T-cell (primary cell): ENCODE data around the gene UBAC2. TPM values are rescaled to one million over a fixed set of nuclear protein-coding genes. Genes with fewer than 3 reads are reported as not detected.

Experiments
- ATAC-seq, 4 experiments: fragments of 200-7000 bp in 3 of 4; fragments of 150-1000 bp in 1 of 4; cut with Tn5 transposase; replicated peaks in 1 of 4; 1 replicate in 3 of 4; 2 replicates in 1 of 4; pipeline ENCODE4 v1.10.0; 2021; ENCODE audit warnings: moderate library complexity in 3 of 4, mild to moderate bottlenecking in 2 of 4, moderate number of reproducible peaks in 1 of 4
- CTCF ChIA-PET, 2 donors: fragments of 300-600 bp; sonication (Branson Sonifier 250); formaldehyde crosslinking; loops; one replicate each; lab custom pipeline; 2022; ENCODE audit warnings: antibody characterized with exemption in 2 of 2; lab: Charles Lee
- POLR2A ChIA-PET, 2 donors: fragments of 300-600 bp; sonication (Branson Sonifier 250); formaldehyde crosslinking; loops; one replicate each; lab custom pipeline; 2022; ENCODE audit warnings: antibody characterized with exemption in 2 of 2; lab: Charles Lee
- DNase-seq, 35 experiments: peaks; one replicate each; pipeline versions ENCODE4 v3.0.0 to v3.0.0-alpha.2; 2013 to 2023
- H3K27ac ChIP-seq: one replicate; pipeline ENCODE4 v1.5.1; 2013; ENCODE audit warnings: low read length
- H3K27me3 ChIP-seq, 2 experiments: replicated peaks in 1 of 2; 1 replicate in 1 of 2; 2 replicates in 1 of 2; pipeline versions ENCODE4 v1.6.1 to v1.7.0; 2013; ENCODE audit warnings: low read length in 1 of 2, mixed read lengths in 1 of 2; ENCODE audit not compliant: control insufficient read depth in 2 of 2, insufficient read depth in 2 of 2; ENCODE audit errors: extremely low read depth in 1 of 2
- H3K36me3 ChIP-seq, 2 donors: 1 replicate in 1 of 2; 2 replicates in 1 of 2; pipeline versions ENCODE4 v1.6.1 to v1.7.0; 2013; ENCODE audit warnings: low read length in 1 of 2; ENCODE audit not compliant: control insufficient read depth in 2 of 2, insufficient read depth in 1 of 2; ENCODE audit errors: extremely low read depth in 1 of 2
- H3K4me1 ChIP-seq, 2 experiments: 1 replicate in 1 of 2; 2 replicates in 1 of 2; pipeline versions ENCODE4 v1.6.1 to v1.7.0; 2013; ENCODE audit warnings: low read length in 2 of 2, mixed read lengths in 1 of 2; ENCODE audit not compliant: insufficient read depth in 2 of 2, control insufficient read depth in 1 of 2; ENCODE audit errors: extremely low read depth in 1 of 2
- H3K4me3 ChIP-seq, 2 donors: 1 replicate in 1 of 2; 2 replicates in 1 of 2; pipeline versions ENCODE4 v1.5.1 to v1.7.0; 2013; ENCODE audit warnings: mild to moderate bottlenecking in 2 of 2, low read length in 1 of 2, moderate library complexity in 1 of 2; ENCODE audit not compliant: control insufficient read depth in 1 of 2; ENCODE audit errors: extremely low read depth in 1 of 2
- H3K9me3 ChIP-seq: 2 replicates; pipeline ENCODE4 v1.7.0; 2013
- H3K27ac Mint-ChIP-seq, 2 donors: one replicate each; pipeline ENCODE4 v1.8.0; 2020 to 2021; ENCODE audit warnings: mild to moderate bottlenecking in 2 of 2, mixed read lengths in 2 of 2
- H3K27me3 Mint-ChIP-seq, 2 donors: one replicate each; pipeline ENCODE4 v1.8.0; 2021 to 2022; ENCODE audit warnings: mixed read lengths in 2 of 2
- H3K36me3 Mint-ChIP-seq: one replicate; pipeline ENCODE4 v1.8.0; 2021; ENCODE audit warnings: mixed read lengths
- H3K4me1 Mint-ChIP-seq, 3 donors: one replicate each; pipeline ENCODE4 v1.8.0; 2020 to 2022; ENCODE audit warnings: mixed read lengths in 3 of 3, mild to moderate bottlenecking in 1 of 3
- H3K4me3 Mint-ChIP-seq, 3 donors: one replicate each; pipeline ENCODE4 v1.8.0; 2020 to 2022; ENCODE audit warnings: mild to moderate bottlenecking in 3 of 3, mixed read lengths in 3 of 3, moderate library complexity in 3 of 3
- H3K9me3 Mint-ChIP-seq, 3 donors: one replicate each; pipeline ENCODE4 v1.8.0; 2020 to 2022; ENCODE audit warnings: mixed read lengths in 3 of 3
- WGBS: methylation state at CpG from one replicate; pipeline ENCODE4 v1.1.5; 2013; ENCODE audit warnings: missing lambda C conversion rate; ENCODE audit not compliant: insufficient coverage; 5-methylcytosine and 5-hydroxymethylcytosine counted together
- total RNA-seq, 35 experiments: library from RNA in 6 of 35; stranded (reverse) in 6 of 35; fragments of 120-200 nt in 1 of 35; gene quantifications; one replicate each; pipeline versions ENCODE4 v1.2.1 to v1.2.4 and lab custom pipeline; 2013 to 2026

Gene UBAC2
- total RNA-seq, 5 donors from 2014 or later (not counting 1 experiment from before 2014, with no cell fraction given): 83.3 to 99.3 (median 84.9) TPM

GRCh38 chr13:99352351-99353245 is 151.9 kb downstream of the UBAC2 start:
- H3K36me3 Mint-ChIP-seq: peaks cover 39% of the 10 kb centered on the region
- WGBS: 49% methylated on average over 7 of the region's 17 CpGs
- Histone ChIP-seq H3K4me3 (peak overlapping the region in 1 of 2 donors; percentile 9), H3K36me3 (peaks cover 9 to 41% of the 10 kb centered on the region in 2 donors), H3K4me1 (peaks cover 67 to 88% of the 10 kb centered on the region in 2 experiments), H3K27ac (peak overlapping the region; percentile 100), H3K9me3 (no peaks in the 10 kb centered on the region), H3K27me3 (no peaks in the 10 kb centered on the region)
- ChIA-PET POLR2A (interaction anchor here (0.5 to 3.8 kb wide), 27 partner anchors 9 to 614 kb away, joined by 3 to 24 read pairs (median 5); partner anchors contain the start of gene GPR183 (in 1 of the 2)), CTCF (interaction anchor here (0.6 to 4.7 kb wide), 25 partner anchors 12 to 94 kb away, joined by 3 to 46 read pairs (median 5); partner anchors contain the start of genes GPR18 (in 1 of the 2) and GPR183 (in 1 of the 2))
- peak overlapping the region; percentile 99 for H3K27ac Mint-ChIP-seq
- no peaks in the 10 kb centered on the region for H3K9me3 Mint-ChIP-seq
- peak overlapping the region; percentile 23 to 73 (median 69) for H3K4me3 Mint-ChIP-seq
- peak in 5 of 35 experiments; percentile 17 to 59 (median 27) for DNase-seq
- H3K4me1 Mint-ChIP-seq: peaks cover 95 to 98% (median 96%) of the 10 kb centered on the region in 3 donors
- no peak for ATAC-seq
- no peaks in the 10 kb centered on the region for H3K27me3 Mint-ChIP-seq

- Histone ChIP-seq H3K27me3 (no peaks in the 10 kb centered on the region), H3K36me3 (peaks cover 12 to 36% of the 10 kb centered on the region in 2 donors), H3K27ac (peak overlapping the region; percentile 100), H3K4me1 (peaks cover 73 to 89% of the 10 kb centered on the region in 2 experiments), H3K9me3 (no peaks in the 10 kb centered on the region), H3K4me3 (no peak overlapping the region)
- ATAC-seq: no peak
- Mint-ChIP-seq H3K36me3 (peaks cover 39% of the 10 kb centered on the region), H3K27ac (peak overlapping the region; percentile 99), H3K4me1 (peaks cover 95 to 98% (median 96%) of the 10 kb centered on the region in 3 donors), H3K9me3 (no peaks in the 10 kb centered on the region), H3K27me3 (no peaks in the 10 kb centered on the region), H3K4me3 (peak overlapping the region; percentile 23 to 73 (median 69))
- ChIA-PET CTCF (interaction anchor here (0.7 to 4.7 kb wide), 11 partner anchors 13 to 83 kb away, joined by 3 to 46 read pairs (median 8); partner anchors contain the start of gene GPR183 (in 1 of the 2)), POLR2A (interaction anchor here (0.9 to 3.8 kb wide), 9 partner anchors 8 to 78 kb away, joined by 4 to 24 read pairs (median 8); partner anchors contain the start of gene GPR183 (in 1 of the 2))
- DNase-seq: no peak
- WGBS: no CpG with 5 or more reads among the region's 2 CpGs
Measured at GRCh38 chr13:99353246-99353600, 152.6 kb downstream of the UBAC2 start.

- CTCF ChIA-PET: interaction anchor here (0.7 to 4.7 kb wide), 4 partner anchors 28 to 83 kb away, joined by 3 to 46 read pairs (median 18); no protein-coding TSS in a partner anchor
- H3K9me3 Mint-ChIP-seq: no peaks in the 10 kb centered on the region
- Histone ChIP-seq H3K9me3 (no peaks in the 10 kb centered on the region), H3K36me3 (peaks cover 10 to 31% of the 10 kb centered on the region in 2 donors), H3K27me3 (no peaks in the 10 kb centered on the region), H3K4me3 (no peak overlapping the region), H3K27ac (peak overlapping the region; percentile 100), H3K4me1 (peaks cover 80 to 92% of the 10 kb centered on the region in 2 experiments)
- peak overlapping the region in 2 of 3 donors; percentile 39 to 73 for H3K4me3 Mint-ChIP-seq
- POLR2A ChIA-PET: interaction anchor here (0.6 to 3.8 kb wide), 6 partner anchors 8 to 48 kb away, joined by 3 to 24 read pairs (median 4); partner anchors contain the start of gene GPR183 (in 1 of the 2)
- peaks cover 37% of the 10 kb centered on the region for H3K36me3 Mint-ChIP-seq
- no peaks in the 10 kb centered on the region for H3K27me3 Mint-ChIP-seq
- 57% methylated on average over 3 of the region's 8 CpGs for WGBS
- ATAC-seq: no peak
- H3K27ac Mint-ChIP-seq: peak overlapping the region; percentile 99
- DNase-seq: peak in 1 of 35 experiments; percentile 42
- peaks cover 96 to 97% (median 97%) of the 10 kb centered on the region in 3 donors for H3K4me1 Mint-ChIP-seq
Measured at GRCh38 chr13:99353836-99354235, 153.2 kb downstream of the UBAC2 start.

GRCh38 chr13:99354371-99354951 is 153.8 kb downstream of the UBAC2 start:
- ChIA-PET POLR2A (interaction anchor here (0.5 to 3.8 kb wide), 7 partner anchors 8 to 72 kb away, joined by 3 to 24 read pairs (median 4); partner anchors contain the start of gene GPR183 (in 1 of the 2)), CTCF (interaction anchor here (0.6 to 4.7 kb wide), 5 partner anchors 27 to 83 kb away, joined by 3 to 46 read pairs (median 8); no protein-coding TSS in a partner anchor)
- H3K4me3 Mint-ChIP-seq: peak overlapping the region; percentile 28 to 73 (median 39)
- H3K27me3 Mint-ChIP-seq: no peaks in the 10 kb centered on the region
- DNase-seq (peak in 2 of 35 experiments; percentile 32 to 44), ATAC-seq (no peak)
- H3K9me3 ChIP-seq: no peaks in the 10 kb centered on the region
- H3K36me3 ChIP-seq: peaks cover 4 to 27% of the 10 kb centered on the region in 2 donors
- H3K4me3 ChIP-seq: no peak overlapping the region
- no peaks in the 10 kb centered on the region for H3K27me3 ChIP-seq
- peaks cover 37% of the 10 kb centered on the region for H3K36me3 Mint-ChIP-seq
- H3K27ac ChIP-seq: peak overlapping the region; percentile 100
- no peaks in the 10 kb centered on the region for H3K9me3 Mint-ChIP-seq
- H3K27ac Mint-ChIP-seq: peak overlapping the region; percentile 99
- H3K4me1 ChIP-seq: peaks cover 85 to 94% of the 10 kb centered on the region in 2 experiments
- H3K4me1 Mint-ChIP-seq: peaks cover 96 to 97% (median 97%) of the 10 kb centered on the region in 3 donors
- WGBS: 32% methylated on average over 6 of the region's 8 CpGs

- Mint-ChIP-seq H3K4me1 (peaks cover 97 to 100% (median 99%) of the 10 kb centered on the region in 3 donors), H3K9me3 (no peaks in the 10 kb centered on the region), H3K4me3 (peak overlapping the region; percentile 64 to 73 (median 65)), H3K36me3 (peaks cover 38% of the 10 kb centered on the region), H3K27me3 (no peaks in the 10 kb centered on the region), H3K27ac (peak overlapping the region; percentile 99)
- H3K4me1 ChIP-seq: peaks cover 95% of the 10 kb centered on the region in 2 experiments
- H3K27ac ChIP-seq: peak overlapping the region; percentile 100
- ATAC-seq (no peak), DNase-seq (peak in 2 of 35 experiments; percentile 39 to 44)
- H3K27me3 ChIP-seq: no peaks in the 10 kb centered on the region
- peaks cover 3 to 27% of the 10 kb centered on the region in 2 donors for H3K36me3 ChIP-seq
- POLR2A ChIA-PET: interaction anchor here (0.5 to 2.0 kb wide), 13 partner anchors 9 to 98 kb away, joined by 3 to 13 read pairs (median 5); partner anchors contain the start of genes GPR18 (in 1 of the 2) and GPR183 (in 1 of the 2)
- WGBS: 57% methylated on average over 15 of the region's 18 CpGs
- H3K4me3 ChIP-seq: peak overlapping the region in 1 of 2 donors; percentile 28
- no peaks in the 10 kb centered on the region for H3K9me3 ChIP-seq
- CTCF ChIA-PET: interaction anchor here (1.1 to 4.7 kb wide), 11 partner anchors 11 to 89 kb away, joined by 3 to 46 read pairs (median 6); no protein-coding TSS in a partner anchor
Measured at GRCh38 chr13:99355267-99356011, 154.8 kb downstream of the UBAC2 start.
